ENCODE results near the gene JMY. TPM values are rescaled to one million over a fixed set of nuclear protein-coding genes. Genes with fewer than 3 reads are reported as not detected.
A peak's percentile ranks its signal among the peaks of the same experiment; 100 is the strongest.

JMY gene
- total RNA-seq, 1 donor from 2014 or later, result 13.0 TPM

DNA sequence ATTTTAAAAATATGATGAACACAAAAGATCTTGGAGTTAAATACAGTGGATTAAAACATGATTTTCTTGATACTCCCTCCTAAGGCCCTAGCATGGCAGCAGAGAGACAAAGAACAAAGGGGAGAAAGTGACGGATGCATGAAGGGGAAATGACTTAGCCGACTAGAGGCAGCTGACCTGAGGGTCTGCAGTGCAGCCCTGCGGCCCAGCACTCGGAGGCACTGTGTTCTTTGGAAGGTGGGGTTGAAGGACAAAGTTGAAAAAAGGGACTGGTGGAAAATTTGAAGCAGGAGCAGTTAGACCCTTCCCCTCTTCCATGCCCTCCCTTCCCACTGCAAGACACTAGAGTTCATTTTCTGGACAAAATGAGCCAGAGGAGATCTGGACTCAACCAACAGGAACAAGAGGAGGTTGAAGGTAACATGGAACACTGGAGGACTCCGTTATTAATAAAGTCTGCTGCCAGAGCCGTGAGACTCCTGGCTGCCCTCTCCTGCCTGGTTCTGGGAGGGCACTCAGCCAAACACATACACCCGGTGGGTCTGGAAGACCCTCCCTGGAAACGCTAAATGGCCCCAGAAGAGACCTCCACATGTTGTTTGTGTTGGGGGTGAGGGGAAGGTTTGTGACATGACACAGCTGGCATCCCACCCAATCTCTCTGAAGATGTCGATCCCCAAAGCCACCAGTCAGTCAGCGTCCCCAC lies 98.1 kb downstream of the JMY start:
- no peak for DNase-seq (ENCODE audit: low read depth)
- H3K36me3 ChIP-seq (ENCODE audit: control insufficient read depth, insufficient read depth, low read length), result no peaks in the 10 kb centered on the region

DNA sequence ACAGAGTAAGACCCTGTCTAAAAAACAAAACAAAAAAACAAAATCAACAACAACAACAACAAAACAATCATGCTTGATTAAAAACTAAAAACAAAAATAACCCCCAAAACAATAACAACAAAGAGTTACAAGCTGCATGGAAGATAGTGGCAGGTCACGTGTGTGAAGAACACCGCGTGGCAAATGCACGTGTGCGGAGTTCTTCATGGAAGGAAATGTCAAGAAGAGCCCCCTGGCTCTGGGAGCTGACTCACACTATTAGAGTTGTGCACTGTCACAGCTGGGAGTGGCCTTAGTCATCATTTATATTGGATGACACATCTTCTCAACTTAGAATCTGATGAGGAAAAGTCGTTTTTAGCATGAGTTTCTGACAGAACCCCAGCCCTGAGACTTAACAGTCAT lies 110.5 kb downstream of the JMY start:
- DNase-seq (ENCODE audit: low read depth), result peak; percentile 9
- TF ChIP-seq, protein P1, sequence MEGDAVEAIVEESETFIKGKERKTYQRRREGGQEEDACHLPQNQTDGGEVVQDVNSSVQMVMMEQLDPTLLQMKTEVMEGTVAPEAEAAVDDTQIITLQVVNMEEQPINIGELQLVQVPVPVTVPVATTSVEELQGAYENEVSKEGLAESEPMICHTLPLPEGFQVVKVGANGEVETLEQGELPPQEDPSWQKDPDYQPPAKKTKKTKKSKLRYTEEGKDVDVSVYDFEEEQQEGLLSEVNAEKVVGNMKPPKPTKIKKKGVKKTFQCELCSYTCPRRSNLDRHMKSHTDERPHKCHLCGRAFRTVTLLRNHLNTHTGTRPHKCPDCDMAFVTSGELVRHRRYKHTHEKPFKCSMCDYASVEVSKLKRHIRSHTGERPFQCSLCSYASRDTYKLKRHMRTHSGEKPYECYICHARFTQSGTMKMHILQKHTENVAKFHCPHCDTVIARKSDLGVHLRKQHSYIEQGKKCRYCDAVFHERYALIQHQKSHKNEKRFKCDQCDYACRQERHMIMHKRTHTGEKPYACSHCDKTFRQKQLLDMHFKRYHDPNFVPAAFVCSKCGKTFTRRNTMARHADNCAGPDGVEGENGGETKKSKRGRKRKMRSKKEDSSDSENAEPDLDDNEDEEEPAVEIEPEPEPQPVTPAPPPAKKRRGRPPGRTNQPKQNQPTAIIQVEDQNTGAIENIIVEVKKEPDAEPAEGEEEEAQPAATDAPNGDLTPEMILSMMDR (IDR thresholded peaks at IDR 0.05; ENCODE audit: insufficient read depth, low read length, poor library complexity, severe bottlenecking), result no peak
- Histone ChIP-seq H3K27me3 (ENCODE audit: control insufficient read depth, insufficient read depth, low read length) (no peaks in the 10 kb centered on the region), H3K36me3 (ENCODE audit: control insufficient read depth, insufficient read depth, low read length) (no peaks in the 10 kb centered on the region), H3K4me3 (ENCODE audit: low read depth, low read length) (no peak overlapping the region)

More for the DNA sequence above, 98.1 kb downstream of the JMY start:
- Histone ChIP-seq H3K27me3 (ENCODE audit: control insufficient read depth, insufficient read depth, low read length) (no peaks in the 10 kb centered on the region), H3K4me3 (ENCODE audit: low read depth, low read length) (no peak overlapping the region)
- TF ChIP-seq, protein P1 (IDR thresholded peaks at IDR 0.05; ENCODE audit: insufficient read depth, low read length, poor library complexity, severe bottlenecking), result no peak

DNA sequence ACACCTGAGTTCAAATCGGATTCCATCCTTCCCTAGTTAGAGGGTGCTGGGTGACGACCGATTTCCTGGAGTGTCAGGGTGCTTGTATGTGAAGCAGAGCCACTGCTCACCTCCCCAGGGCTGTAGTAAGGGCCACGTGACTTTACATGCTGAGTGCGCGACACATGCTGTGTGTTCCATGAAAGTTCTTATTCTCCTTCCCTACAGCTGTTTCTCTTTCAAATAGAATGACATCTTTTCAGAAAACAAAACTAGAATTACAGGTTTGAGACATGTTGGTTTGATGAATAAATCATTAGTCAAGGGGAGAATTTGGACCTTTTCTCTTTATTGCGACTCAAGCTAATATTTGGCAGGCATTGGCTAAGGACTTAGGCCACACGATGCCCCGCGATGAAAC lies 113.1 kb downstream of the JMY start:
- Histone ChIP-seq H3K36me3 (ENCODE audit: control insufficient read depth, insufficient read depth, low read length) (no peaks in the 10 kb centered on the region), H3K4me3 (ENCODE audit: low read depth, low read length) (no peak overlapping the region), H3K27me3 (ENCODE audit: control insufficient read depth, insufficient read depth, low read length) (no peaks in the 10 kb centered on the region)
- DNase-seq (ENCODE audit: low read depth), result no peak
- TF ChIP-seq, protein P1 (IDR thresholded peaks at IDR 0.05; ENCODE audit: insufficient read depth, low read length, poor library complexity, severe bottlenecking), result no peak

DNA sequence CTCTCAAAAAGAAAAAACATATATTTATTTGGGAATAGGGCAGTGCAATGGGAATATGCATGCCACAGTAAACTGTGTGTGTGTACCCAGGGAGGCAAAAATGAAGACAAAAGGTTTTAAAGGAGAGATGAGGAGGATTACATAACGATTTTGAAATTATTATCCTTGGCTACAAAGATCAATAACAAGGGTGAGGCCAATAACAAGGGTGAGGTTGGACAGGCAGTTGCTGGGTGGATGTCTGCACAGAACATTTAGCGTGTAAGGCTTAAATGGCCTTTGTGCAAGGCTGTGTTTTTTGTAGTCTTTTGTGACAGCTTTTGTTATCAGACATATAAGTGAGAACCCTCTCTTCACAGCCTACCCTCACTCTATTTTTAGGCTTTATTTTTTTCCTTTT lies 114.0 kb downstream of the JMY start:
- no peaks in the 10 kb centered on the region for H3K36me3 ChIP-seq (ENCODE audit: control insufficient read depth, insufficient read depth, low read length)
- H3K4me3 ChIP-seq (ENCODE audit: low read depth, low read length), result no peak overlapping the region
- no peak for DNase-seq (ENCODE audit: low read depth)
- TF ChIP-seq, protein P1 (IDR thresholded peaks at IDR 0.05; ENCODE audit: insufficient read depth, low read length, poor library complexity, severe bottlenecking), result no peak
- no peaks in the 10 kb centered on the region for H3K27me3 ChIP-seq (ENCODE audit: control insufficient read depth, insufficient read depth, low read length)

DNA sequence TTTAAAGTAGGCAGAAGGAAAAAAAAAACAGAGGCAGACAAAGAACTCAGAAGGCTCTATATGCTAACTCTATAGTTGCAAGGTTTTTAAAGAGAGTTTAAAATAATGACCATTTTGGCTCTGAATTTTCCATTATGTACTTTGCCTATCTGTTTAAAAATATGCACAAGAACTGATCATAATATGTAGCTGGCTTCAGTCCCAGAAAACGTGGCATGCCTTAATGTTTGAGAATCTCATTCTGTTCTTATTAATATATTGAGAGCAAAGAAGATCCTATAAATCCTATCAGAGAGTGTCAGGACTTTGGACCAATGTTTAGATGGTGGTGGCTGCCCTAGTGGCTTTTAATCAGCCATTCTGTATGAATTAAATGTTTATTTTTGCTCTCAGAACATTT lies 121.5 kb downstream of the JMY start:
- H3K36me3 ChIP-seq (ENCODE audit: control insufficient read depth, insufficient read depth, low read length), result no peaks in the 10 kb centered on the region
- no peak overlapping the region for H3K4me3 ChIP-seq (ENCODE audit: low read depth, low read length)
- H3K27me3 ChIP-seq (ENCODE audit: control insufficient read depth, insufficient read depth, low read length), result no peaks in the 10 kb centered on the region
- TF ChIP-seq, protein P1 (IDR thresholded peaks at IDR 0.05; ENCODE audit: insufficient read depth, low read length, poor library complexity, severe bottlenecking), result no peak
- DNase-seq (ENCODE audit: low read depth), result no peak

Other genes starting within 250 kb of the JMY start
- 2.9 and 4.2 TPM in 2 replicates for gene DMGDH, start 166.5 kb upstream of the JMY start, total RNA-seq
- 3.7 and 4.2 TPM in 2 replicates for gene BHMT2, start 166.4 kb upstream of the JMY start, total RNA-seq
- 0.14 and 0.88 TPM in 2 replicates for gene BHMT, start 124.3 kb upstream of the JMY start, total RNA-seq

Data from kidney epithelial cell (primary cell).